GM21576 (cell line): ENCODE measurements around the gene DLEC1.

Source experiments
- ATAC-seq: cut with Tn5 transposase; IDR thresholded peaks from one replicate; pipeline ENCODE4 v1.9.1; 2021; ENCODE audit warnings: mild to moderate bottlenecking, moderate library complexity; ENCODE audit not compliant: unreplicated experiment

Gene DLEC1

GRCh38 chr3:38039101-38039898, at the start of gene DLEC1:
TSS of gene DLEC1 (plus strand) at chr3:38039208. CDS start at chr3:38039226, 18 bp downstream.
- ATAC-seq: peak; percentile 75

GRCh38 chr3:37989821-37990480, 49.1 kb upstream of the DLEC1 start:
- ATAC-seq: no peak

- ATAC-seq: no peak
These were observed 48.5 kb upstream of the DLEC1 start, which contains the start of gene VILL for GRCh38 chr3:37990527-37990926. TSS of gene VILL (plus strand) at chr3:37990786. CDS start at chr3:37993673, 2,887 bp downstream.

GRCh38 chr3:37991109-37991508, 47.9 kb upstream of the DLEC1 start:
- no peak for ATAC-seq

GRCh38 chr3:37991823-37992222, 47.2 kb upstream of the DLEC1 start:
- ATAC-seq: no peak

GRCh38 chr3:37992271-37993066, 46.5 kb upstream of the DLEC1 start:
- ATAC-seq: no peak

GRCh38 chr3:37993067-37993455, 45.9 kb upstream of the DLEC1 start:
- no peak for ATAC-seq

GRCh38 chr3:37993460-37993819, 45.6 kb upstream of the DLEC1 start:
- no peak for ATAC-seq

GRCh38 chr3:37993820-37994638, 45.0 kb upstream of the DLEC1 start:
- peak; percentile 53 for ATAC-seq

- ATAC-seq: no peak
These were observed 44.4 kb upstream of the DLEC1 start for GRCh38 chr3:37994639-37994972.

- ATAC-seq: no peak
These were observed 43.1 kb upstream of the DLEC1 start for GRCh38 chr3:37995652-37996641.

- ATAC-seq: peak; percentile 54
These were observed 42.2 kb upstream of the DLEC1 start for GRCh38 chr3:37996785-37997301.

- ATAC-seq: no peak
These were observed 41.7 kb upstream of the DLEC1 start for GRCh38 chr3:37997342-37997741.

GRCh38 chr3:37997791-37998370, 41.1 kb upstream of the DLEC1 start:
- no peak for ATAC-seq

- no peak for ATAC-seq
These were observed 39.2 kb upstream of the DLEC1 start for GRCh38 chr3:37999836-38000235.

GRCh38 chr3:38000242-38000916, 38.6 kb upstream of the DLEC1 start:
- no peak for ATAC-seq

GRCh38 chr3:38000965-38001455, 38.0 kb upstream of the DLEC1 start:
- ATAC-seq: no peak

- ATAC-seq: no peak
These were observed 37.4 kb upstream of the DLEC1 start for GRCh38 chr3:38001456-38002081.
